SK-N-SH treated with all-trans-retinoic acid at 6 μM for 48 hours (cell line): ENCODE results near the gene NUP210L.

ENCODE experiments used
- ATAC-seq: fragments of 200-7000 bp; cut with Tn5 transposase; 3 replicates; pipeline ENCODE4 v1.9.1; 2020; ENCODE audit warnings: mild to moderate bottlenecking, moderate library complexity
- ARNTL ChIP-seq: fragments of 450-650 bp; formaldehyde crosslinking; IDR thresholded peaks from 2 replicates; pipeline ENCODE4 v1.5.0; 2020; ENCODE audit warnings: low read depth, mild to moderate bottlenecking, moderate library complexity, borderline replicate concordance
- CSDC2 ChIP-seq: fragments of 250-450 bp; sonication (Bioruptor Pico); IDR thresholded peaks from 2 replicates; pipeline ENCODE4 v1.5.0; 2020; ENCODE audit warnings: mild to moderate bottlenecking, moderate library complexity
- CSRNP3 ChIP-seq: fragments of 250-450 bp; sonication (Bioruptor Pico); IDR thresholded peaks from 2 replicates; pipeline ENCODE4 v1.5.1; 2021; ENCODE audit warnings: mild to moderate bottlenecking, moderate library complexity
- ESRRG ChIP-seq: fragments of 250-450 bp; sonication (Bioruptor Pico); IDR thresholded peaks from 2 replicates; pipeline ENCODE4 v1.6.1; 2021; ENCODE audit warnings: mild to moderate bottlenecking
- GLIS3 ChIP-seq: fragments of 250-450 bp; sonication (Bioruptor Pico); IDR thresholded peaks from 2 replicates; pipeline ENCODE4 v1.5.0; 2020; ENCODE audit warnings: mild to moderate bottlenecking, moderate library complexity
- ISL1 ChIP-seq: fragments of 250-450 bp; sonication (Bioruptor Pico); IDR thresholded peaks from 2 replicates; pipeline ENCODE4 v2.1.2; 2022; ENCODE audit warnings: mild to moderate bottlenecking, moderate library complexity
- PATZ1 ChIP-seq: fragments of 250-450 bp; sonication (Bioruptor Pico); IDR thresholded peaks from 2 replicates; pipeline ENCODE4 v1.8.0; 2020; ENCODE audit warnings: mild to moderate bottlenecking, moderate library complexity, borderline replicate concordance
- POU6F1 ChIP-seq: fragments of 250-450 bp; sonication (Bioruptor Pico); IDR thresholded peaks from 2 replicates; pipeline ENCODE4 v1.8.0; 2021; ENCODE audit warnings: low read depth, mild to moderate bottlenecking, moderate library complexity, borderline replicate concordance
- PPARA ChIP-seq: fragments of 250-450 bp; sonication (Bioruptor Pico); IDR thresholded peaks from 2 replicates; pipeline ENCODE4 v1.5.0; 2020; ENCODE audit warnings: mild to moderate bottlenecking, borderline replicate concordance
- RARB ChIP-seq: fragments of 250-450 bp; sonication (Bioruptor Pico); IDR thresholded peaks from 2 replicates; pipeline ENCODE4 v1.8.0; 2021; ENCODE audit warnings: mild to moderate bottlenecking, moderate library complexity
- SNAI2 ChIP-seq: fragments of 250-450 bp; sonication (Bioruptor Pico); IDR thresholded peaks from 2 replicates; pipeline ENCODE4 v1.5.0; 2020; ENCODE audit warnings: mild to moderate bottlenecking, moderate library complexity
- TCF4 ChIP-seq: fragments of 250-450 bp; sonication (Bioruptor Pico); IDR thresholded peaks from 2 replicates; pipeline ENCODE4 v1.8.0; 2021; ENCODE audit warnings: mild to moderate bottlenecking, moderate library complexity, borderline replicate concordance
- TSHZ2 ChIP-seq: fragments of 250-450 bp; sonication (Bioruptor Pico); IDR thresholded peaks from 2 replicates; pipeline ENCODE4 v1.5.0; 2020; ENCODE audit warnings: mild to moderate bottlenecking, moderate library complexity
- ZC3H10 ChIP-seq: fragments of 250-450 bp; sonication (Bioruptor Pico); IDR thresholded peaks from 2 replicates; pipeline ENCODE4 v1.5.1; 2021; ENCODE audit warnings: mild to moderate bottlenecking, moderate library complexity
- ZFP3 ChIP-seq: fragments of 250-450 bp; sonication (Bioruptor Pico); IDR thresholded peaks from 2 replicates; pipeline ENCODE4 v1.5.0; 2020; ENCODE audit warnings: mild to moderate bottlenecking, moderate library complexity
- ZFP30 ChIP-seq: fragments of 450-650 bp; formaldehyde crosslinking; IDR thresholded peaks from 2 replicates; pipeline ENCODE4 v1.5.0; 2022; ENCODE audit warnings: mild to moderate bottlenecking, moderate library complexity
- ZNF565 ChIP-seq: fragments of 450-650 bp; formaldehyde crosslinking; conservative IDR thresholded peaks from 2 replicates; pipeline ENCODE4 v1.5.0; 2020; ENCODE audit warnings: low read depth, mild to moderate bottlenecking, moderate library complexity
- ZNF70 ChIP-seq: fragments of 450-650 bp; formaldehyde crosslinking; IDR thresholded peaks from 2 replicates; pipeline ENCODE4 v1.5.0; 2020; ENCODE audit warnings: mild to moderate bottlenecking, moderate library complexity
- ZNF8 ChIP-seq: fragments of 450-650 bp; formaldehyde crosslinking; IDR thresholded peaks from 2 replicates; pipeline ENCODE4 v1.5.0; 2020; ENCODE audit warnings: mild to moderate bottlenecking, moderate library complexity
- TF ChIP-seq, protein P1 (sequence below): fragments of 250-450 bp; sonication (Bioruptor Pico); IDR thresholded peaks from 2 replicates; pipeline ENCODE4 v1.5.1; 2020; ENCODE audit warnings: low read depth, mild to moderate bottlenecking, moderate library complexity

Gene NUP210L

DNA sequence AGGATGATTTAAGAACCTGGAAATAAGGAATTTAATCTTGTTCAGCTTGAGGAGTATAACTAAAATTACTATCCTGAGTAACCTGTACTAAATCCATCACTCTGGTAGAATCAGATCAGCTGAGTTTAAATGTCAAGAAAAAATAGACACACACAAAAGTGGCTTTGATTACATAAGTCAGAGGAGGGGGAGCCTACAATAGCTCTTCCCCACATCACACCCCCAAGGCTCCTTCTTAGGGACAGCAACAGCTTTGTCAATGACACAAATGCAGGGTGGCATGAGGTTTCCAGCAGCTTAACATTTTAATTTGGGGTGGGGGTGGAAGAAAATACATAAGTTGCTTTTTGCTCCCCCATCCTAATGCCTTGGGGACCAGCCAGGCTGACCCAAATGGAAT lies 12.6 kb upstream of the NUP210L start:
- TF ChIP-seq, protein P1, sequence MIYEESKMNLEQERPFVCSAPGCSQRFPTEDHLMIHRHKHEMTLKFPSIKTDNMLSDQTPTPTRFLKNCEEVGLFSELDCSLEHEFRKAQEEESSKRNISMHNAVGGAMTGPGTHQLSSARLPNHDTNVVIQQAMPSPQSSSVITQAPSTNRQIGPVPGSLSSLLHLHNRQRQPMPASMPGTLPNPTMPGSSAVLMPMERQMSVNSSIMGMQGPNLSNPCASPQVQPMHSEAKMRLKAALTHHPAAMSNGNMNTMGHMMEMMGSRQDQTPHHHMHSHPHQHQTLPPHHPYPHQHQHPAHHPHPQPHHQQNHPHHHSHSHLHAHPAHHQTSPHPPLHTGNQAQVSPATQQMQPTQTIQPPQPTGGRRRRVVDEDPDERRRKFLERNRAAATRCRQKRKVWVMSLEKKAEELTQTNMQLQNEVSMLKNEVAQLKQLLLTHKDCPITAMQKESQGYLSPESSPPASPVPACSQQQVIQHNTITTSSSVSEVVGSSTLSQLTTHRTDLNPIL = no peak
- TF ChIP-seq ZFP3 (CRISPR knock-in tag) (no peak), CSRNP3 (CRISPR knock-in tag) (no peak), ZNF70 (CRISPR knock-in tag) (no peak), PPARA (CRISPR knock-in tag) (no peak), GLIS3 (CRISPR knock-in tag) (no peak), RARB (CRISPR knock-in tag) (no peak), PATZ1 (CRISPR knock-in tag) (no peak), ZNF8 (CRISPR knock-in tag) (no peak), ISL1 (CRISPR knock-in tag) (no peak), TSHZ2 (CRISPR knock-in tag) (no peak), ZNF565 (CRISPR knock-in tag) (no peak), SNAI2 (CRISPR knock-in tag) (no peak), POU6F1 (no peak), TCF4 (CRISPR knock-in tag) (no peak), CSDC2 (CRISPR knock-in tag) (no peak), ARNTL (CRISPR knock-in tag) (no peak)
- ATAC-seq = no peak

DNA sequence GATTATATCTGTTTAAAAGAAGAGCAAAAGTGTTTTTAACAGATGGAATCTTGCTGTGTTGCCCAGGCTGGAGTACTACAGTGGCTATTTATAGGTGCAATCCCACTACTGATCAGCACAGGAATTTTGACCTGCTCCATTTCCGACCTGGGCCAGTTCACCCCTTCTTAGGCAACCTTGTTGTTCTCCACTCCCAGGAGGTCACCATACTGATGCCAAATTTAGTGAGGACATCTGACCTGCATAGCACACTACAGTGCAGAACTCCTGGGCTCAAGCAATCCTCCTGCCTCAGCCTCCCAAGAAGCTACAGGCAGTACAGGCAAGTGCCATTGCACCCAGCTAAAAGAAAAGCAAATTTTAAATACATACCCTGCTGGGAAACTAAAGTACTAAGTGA lies 11.3 kb upstream of the NUP210L start:
- ATAC-seq = no peak
- TF ChIP-seq ZNF70 (CRISPR knock-in tag) (no peak), ZC3H10 (CRISPR knock-in tag) (no peak), POU6F1 (no peak)

- TF ChIP-seq ZFP30 (CRISPR knock-in tag) (no peak), ZNF565 (CRISPR knock-in tag) (no peak), PATZ1 (CRISPR knock-in tag) (no peak), ESRRG (CRISPR knock-in tag) (no peak)
- TF ChIP-seq, protein P1 = no peak
- ATAC-seq = no peak
Observed at GRCh38 chr1:154159554-154159953, 4.7 kb upstream of the NUP210L start.
